Measurements from ENCODE around the gene DHRS7B.

DNA sequence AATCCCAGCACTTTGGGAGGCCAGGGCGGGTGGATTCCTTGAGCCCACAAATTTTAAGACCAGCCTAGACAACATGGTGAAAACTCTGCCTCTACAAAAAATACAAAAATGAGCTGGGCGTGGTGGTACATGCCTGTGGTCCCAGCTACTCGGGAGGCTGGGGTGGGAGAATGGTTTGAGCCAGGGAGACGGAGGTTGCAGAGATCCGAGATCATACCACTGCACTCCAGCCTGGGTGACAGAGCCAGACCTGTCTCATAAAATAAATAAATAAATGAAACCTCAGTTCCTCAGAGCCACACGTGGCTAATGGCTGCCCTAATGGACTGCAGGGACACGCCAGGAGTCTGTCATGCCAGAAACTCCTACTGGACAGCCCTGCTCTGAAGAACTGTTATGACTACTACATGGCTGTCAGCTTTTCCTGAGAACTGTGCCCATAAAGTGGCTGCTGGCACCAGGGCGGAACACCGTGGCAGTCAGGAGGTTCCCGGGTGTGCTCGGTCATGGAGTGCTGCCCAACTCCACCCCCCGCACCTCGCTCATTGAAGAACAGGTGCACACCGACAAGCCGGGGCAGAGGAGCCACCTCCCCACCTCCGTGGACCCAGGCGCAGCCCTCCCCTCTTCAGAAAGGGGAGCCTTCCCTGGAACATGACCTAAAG lies 82.9 kb downstream of the DHRS7B start:
- no peak for TF ChIP-seq GATAD2A (CRISPR knock-in tag; IDR thresholded peaks at IDR 0.05)
- TF ChIP-seq, protein P1, sequence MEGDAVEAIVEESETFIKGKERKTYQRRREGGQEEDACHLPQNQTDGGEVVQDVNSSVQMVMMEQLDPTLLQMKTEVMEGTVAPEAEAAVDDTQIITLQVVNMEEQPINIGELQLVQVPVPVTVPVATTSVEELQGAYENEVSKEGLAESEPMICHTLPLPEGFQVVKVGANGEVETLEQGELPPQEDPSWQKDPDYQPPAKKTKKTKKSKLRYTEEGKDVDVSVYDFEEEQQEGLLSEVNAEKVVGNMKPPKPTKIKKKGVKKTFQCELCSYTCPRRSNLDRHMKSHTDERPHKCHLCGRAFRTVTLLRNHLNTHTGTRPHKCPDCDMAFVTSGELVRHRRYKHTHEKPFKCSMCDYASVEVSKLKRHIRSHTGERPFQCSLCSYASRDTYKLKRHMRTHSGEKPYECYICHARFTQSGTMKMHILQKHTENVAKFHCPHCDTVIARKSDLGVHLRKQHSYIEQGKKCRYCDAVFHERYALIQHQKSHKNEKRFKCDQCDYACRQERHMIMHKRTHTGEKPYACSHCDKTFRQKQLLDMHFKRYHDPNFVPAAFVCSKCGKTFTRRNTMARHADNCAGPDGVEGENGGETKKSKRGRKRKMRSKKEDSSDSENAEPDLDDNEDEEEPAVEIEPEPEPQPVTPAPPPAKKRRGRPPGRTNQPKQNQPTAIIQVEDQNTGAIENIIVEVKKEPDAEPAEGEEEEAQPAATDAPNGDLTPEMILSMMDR (CRISPR knock-in tag; IDR thresholded peaks at IDR 0.05): no peak
- no peak for TF ChIP-seq ZNF354B (CRISPR knock-in tag; IDR thresholded peaks at IDR 0.05)
- no peak for TF ChIP-seq GTF2F1 (IDR thresholded peaks at IDR 0.05; ENCODE audit: low read length)
- no peak for TF ChIP-seq FOXM1 (CRISPR knock-in tag; IDR thresholded peaks at IDR 0.05)
- no peak for TF ChIP-seq POLR2A (IDR thresholded peaks at IDR 0.05; ENCODE audit: insufficient read depth in 1 of 2, low read depth in 2 of 2, low read length in 2 of 2)
- TF ChIP-seq ZFP37 (CRISPR knock-in tag; IDR thresholded peaks at IDR 0.05; ENCODE audit: borderline replicate concordance): no peak
- TF ChIP-seq SP1 (IDR thresholded peaks at IDR 0.05): no peak
- no peak for TF ChIP-seq SP1 (CRISPR knock-in tag; IDR thresholded peaks at IDR 0.05)
- TF ChIP-seq, protein P2, sequence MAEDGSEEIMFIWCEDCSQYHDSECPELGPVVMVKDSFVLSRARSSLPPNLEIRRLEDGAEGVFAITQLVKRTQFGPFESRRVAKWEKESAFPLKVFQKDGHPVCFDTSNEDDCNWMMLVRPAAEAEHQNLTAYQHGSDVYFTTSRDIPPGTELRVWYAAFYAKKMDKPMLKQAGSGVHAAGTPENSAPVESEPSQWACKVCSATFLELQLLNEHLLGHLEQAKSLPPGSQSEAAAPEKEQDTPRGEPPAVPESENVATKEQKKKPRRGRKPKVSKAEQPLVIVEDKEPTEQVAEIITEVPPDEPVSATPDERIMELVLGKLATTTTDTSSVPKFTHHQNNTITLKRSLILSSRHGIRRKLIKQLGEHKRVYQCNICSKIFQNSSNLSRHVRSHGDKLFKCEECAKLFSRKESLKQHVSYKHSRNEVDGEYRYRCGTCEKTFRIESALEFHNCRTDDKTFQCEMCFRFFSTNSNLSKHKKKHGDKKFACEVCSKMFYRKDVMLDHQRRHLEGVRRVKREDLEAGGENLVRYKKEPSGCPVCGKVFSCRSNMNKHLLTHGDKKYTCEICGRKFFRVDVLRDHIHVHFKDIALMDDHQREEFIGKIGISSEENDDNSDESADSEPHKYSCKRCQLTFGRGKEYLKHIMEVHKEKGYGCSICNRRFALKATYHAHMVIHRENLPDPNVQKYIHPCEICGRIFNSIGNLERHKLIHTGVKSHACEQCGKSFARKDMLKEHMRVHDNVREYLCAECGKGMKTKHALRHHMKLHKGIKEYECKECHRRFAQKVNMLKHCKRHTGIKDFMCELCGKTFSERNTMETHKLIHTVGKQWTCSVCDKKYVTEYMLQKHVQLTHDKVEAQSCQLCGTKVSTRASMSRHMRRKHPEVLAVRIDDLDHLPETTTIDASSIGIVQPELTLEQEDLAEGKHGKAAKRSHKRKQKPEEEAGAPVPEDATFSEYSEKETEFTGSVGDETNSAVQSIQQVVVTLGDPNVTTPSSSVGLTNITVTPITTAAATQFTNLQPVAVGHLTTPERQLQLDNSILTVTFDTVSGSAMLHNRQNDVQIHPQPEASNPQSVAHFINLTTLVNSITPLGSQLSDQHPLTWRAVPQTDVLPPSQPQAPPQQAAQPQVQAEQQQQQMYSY (CRISPR knock-in tag; IDR thresholded peaks at IDR 0.05): no peak
- no peak for TF ChIP-seq LCORL (IDR thresholded peaks at IDR 0.05)
- no peak for TF ChIP-seq LCORL (CRISPR knock-in tag; IDR thresholded peaks at IDR 0.05)
- TF ChIP-seq ZNF879 (CRISPR knock-in tag; IDR thresholded peaks at IDR 0.05): no peak
- TF ChIP-seq SIN3A (IDR thresholded peaks at IDR 0.05; ENCODE audit: borderline replicate concordance, low read depth, low read length): no peak
- TF ChIP-seq KLF9 (CRISPR knock-in tag; IDR thresholded peaks at IDR 0.05; ENCODE audit: low read depth): no peak
- TF ChIP-seq KAT2B (IDR thresholded peaks at IDR 0.05; ENCODE audit: borderline replicate concordance, low read depth, low read length): no peak
